ENCODE results near the gene USB1.
"Not testable (repeated sequence)": the region's sequence is repeated elsewhere in the genome, so short reads cannot be mapped to it uniquely, and the experiment has no call there.

The USB1 gene

DNA sequence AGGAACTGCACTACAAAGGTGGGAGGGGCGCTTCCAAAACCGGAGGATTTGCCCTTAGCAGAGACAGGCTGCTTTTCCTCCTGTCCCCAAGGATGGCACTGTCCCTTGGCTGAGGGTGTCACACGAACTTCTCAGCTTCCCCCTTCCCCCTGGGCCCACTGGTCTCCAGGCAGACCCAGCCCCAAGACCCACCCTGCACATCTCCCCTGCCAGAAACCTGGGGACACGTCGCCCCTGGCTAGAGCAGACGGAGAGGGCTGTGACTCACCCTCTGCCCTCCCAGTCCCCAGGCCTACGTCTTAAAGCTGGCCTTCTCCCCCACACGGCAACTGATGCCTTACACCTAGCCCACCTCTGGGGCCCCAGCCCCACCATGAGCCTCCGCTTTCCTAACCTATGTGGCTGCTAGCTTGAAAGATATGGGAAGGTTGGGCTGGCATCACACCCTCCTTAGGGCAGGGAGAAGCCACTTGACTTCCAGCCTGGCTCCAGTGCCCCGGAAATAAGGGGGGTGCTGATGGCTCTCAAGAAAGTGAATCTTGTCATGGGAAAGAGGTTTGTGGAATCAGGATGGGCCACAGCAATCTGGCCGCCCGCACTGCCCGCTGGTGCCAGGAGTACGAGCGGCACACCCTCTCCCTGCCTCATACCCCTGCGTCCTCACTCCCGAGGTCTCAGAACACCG lies 5.3 kb upstream of the USB1 start:
- no peak for DNase-seq

DNA sequence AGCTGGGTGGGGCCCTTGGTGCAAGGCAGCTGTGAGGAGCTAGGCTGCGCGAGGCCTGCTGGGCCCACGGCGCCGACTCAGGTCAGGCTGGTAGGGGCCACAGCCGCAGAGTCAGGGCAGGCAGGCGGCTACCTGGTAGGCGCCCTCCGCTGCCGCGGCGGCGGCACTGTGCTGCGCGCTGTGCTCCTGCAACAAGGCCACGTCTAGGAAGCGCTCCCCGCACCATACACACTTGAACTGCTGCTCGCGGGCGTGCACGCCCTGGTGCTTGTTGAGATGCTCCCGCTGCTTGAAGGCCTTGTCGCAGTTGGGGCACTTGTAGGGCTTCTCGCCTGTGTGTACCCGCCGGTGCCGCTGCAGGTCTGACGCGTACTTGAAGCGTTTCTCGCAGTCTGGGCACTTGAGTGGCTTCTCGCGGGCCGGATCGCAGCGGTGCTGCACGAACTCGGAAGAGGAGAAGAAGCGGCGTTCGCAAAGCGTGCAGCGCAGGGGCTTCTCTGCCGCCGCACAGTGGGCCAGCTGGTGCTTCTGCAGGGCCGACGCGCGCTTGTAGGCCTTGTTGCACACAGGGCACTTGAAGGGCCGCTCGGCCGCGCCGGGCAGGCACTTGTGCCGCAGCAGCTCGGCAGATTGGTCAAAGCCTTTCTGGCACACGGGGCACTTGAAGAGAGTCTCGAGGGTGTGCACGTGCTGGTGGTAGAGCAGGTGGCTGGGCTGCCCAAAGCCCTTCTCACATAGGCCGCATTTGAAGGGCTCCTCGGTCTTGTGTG lies 4.6 kb upstream of the USB1 start:
- no peak for DNase-seq

DNA sequence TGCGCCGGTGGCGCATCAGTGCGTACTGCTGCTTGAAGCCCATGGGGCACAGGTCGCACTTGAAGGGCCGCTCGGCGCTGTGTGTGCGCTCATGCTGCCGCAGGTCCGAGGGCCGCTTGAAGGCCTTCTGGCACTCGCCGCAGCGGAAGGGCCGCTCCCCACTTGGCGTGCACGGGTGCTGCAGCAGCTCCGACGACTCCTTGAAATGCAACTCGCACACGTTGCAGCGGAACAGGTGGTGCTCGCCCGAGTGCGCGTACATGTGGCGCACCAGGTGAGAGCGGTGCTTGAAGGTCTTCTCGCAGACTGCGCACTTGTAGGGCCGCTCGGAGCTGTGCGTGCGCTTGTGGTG lies 4.1 kb upstream of the USB1 start:
- no peak for DNase-seq

DNA sequence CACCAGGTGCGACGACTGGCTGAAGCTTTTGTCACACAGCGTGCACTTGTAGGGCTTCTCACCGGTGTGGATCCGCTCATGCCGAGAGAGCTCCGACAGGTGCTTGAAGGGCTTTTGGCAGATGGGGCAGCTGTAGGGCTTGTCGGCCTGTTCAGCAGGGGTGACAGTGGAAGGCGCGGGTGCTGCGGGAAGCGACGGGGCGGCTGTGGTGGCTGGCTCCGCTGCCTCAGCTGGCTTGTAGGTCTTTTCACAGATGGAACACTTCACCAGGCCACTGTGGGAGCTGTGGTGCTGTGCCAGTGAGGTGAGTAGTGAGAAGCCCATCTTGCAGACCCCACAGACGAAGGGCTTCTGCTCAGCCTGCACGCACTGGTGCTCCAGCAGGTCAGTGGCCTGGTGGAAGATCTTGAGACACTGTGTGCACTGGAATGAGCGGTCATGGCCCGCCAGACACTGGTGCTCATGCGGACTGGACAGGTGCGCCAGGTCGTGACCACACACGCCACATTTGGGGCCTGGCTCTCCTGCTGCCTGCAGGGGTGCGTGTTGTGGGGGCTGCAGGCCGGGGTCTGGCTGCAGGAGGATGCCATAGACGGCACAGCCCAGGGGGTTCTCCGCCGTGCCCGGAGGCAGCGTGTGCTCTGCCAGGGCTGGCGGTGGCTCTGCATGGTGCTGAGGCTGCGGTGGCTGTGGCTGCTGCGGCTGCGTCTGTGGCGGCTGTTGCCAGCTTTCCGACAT lies 3.5 kb upstream of the USB1 start:
- no peak for DNase-seq

DNA sequence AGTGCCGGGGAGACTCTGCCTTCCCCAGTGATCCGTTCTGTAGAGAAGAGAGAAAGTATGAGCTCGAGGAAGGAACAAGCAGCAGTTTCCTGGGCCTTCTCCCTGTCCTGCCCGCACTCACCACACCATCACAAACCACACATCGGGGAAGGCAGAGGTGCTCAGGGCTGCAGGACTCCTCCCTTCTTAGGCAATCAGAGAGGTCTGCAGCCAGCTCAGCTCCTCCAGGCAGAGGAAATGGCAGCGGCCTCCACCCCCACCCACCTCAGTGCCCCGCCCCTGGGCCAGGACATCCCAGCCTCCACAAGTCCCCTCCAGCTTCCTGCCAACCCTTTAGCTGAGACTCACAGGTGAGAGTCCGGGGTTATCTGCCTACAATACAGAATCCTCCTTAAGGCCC lies 2.7 kb upstream of the USB1 start:
- peak; percentile 66 to 76 for DNase-seq

DNA sequence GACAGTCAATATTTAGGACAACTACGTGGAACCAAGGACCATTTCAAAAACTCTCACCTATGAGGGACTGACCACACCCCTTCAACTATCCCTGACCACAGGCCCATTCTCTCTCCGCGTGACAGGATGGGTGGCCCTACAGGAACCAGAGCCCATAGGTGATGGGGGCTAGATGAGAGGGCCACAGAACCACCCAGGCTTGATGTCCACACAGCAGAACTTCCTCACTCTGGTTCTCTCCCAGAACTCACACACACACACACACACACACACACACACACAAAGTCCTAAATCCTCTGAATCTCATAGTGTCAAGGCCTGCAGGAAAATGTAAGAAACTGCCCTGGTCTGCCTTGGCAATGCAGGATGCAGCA lies 2.2 kb upstream of the USB1 start:
- DNase-seq = no peak

DNA sequence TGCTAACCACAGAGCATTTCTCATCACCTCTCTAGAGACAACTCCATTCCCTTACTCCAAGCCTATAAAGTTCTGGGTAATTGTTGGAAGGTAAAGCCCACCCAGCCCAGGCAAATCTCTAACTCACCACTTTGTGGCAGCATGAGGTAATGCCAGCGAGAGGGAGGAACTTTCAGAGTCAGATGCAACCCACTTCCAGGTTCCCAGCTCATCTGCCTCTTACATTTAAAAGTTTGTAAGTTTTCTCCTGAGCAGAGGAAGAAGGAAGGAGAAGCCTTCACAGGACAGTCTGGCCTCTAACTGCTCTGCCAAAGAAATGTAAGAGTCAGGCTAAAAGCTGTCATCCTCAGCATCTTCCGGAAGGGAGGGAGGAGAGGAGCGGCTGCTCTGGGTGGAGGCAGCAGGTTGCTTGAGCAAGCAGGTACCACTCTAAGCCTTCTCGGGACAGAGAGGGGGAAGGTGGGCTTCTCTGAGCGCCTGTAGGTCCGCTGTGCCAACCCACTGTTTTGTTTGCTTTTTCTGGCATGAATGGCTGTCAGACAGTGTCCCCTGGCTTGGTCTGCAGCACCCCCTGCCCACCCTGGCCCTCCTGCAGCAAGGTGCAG lies 1.7 kb upstream of the USB1 start:
- DNase-seq = peak in 1 of 2 experiments; percentile 55

DNA sequence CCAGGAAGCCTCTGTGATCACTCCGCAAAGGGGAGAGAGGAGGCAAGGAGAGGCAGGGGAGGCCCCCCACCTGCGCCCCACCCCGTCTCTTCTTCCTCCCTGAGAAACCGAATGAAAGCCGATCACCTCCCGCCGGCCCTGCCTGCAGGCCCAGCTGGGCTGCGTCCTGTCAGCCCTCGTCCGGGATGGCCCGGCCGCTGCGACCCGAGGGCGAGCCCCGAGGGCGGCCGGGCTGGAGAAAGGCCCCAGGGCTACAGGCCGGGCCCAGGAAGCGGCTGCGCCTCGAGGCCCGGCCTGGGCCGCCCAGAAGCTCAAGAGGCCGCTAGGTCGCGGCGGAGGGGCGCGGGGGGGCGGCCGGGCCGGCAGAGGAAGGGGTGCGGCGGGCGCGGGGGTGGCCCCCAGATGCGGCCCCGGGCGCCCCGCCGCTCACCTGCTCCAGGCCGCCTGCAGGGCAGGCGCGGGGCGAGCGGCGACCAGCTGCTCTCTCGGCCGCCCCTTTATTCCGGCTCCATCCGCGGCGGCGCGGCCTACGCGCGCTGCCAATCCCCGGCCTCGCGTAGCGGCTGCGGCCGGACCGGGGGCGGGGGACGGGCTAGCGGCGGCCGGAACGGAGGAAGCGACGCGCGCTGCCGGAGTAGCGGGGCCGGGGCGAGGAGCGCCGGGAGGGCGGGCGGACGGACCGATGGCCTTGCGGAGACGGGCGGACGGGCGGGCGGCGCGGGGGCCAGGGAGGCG lies 1.1 kb upstream of the USB1 start, which contains the start of gene ZNF319:
Gene ZNF319 (minus strand): TSS at position 702 of the 735 bp plus-strand sequence. CDS start 2,407 bp downstream, outside the sequence.
- peak; percentile 50 to 61 for DNase-seq

DNA sequence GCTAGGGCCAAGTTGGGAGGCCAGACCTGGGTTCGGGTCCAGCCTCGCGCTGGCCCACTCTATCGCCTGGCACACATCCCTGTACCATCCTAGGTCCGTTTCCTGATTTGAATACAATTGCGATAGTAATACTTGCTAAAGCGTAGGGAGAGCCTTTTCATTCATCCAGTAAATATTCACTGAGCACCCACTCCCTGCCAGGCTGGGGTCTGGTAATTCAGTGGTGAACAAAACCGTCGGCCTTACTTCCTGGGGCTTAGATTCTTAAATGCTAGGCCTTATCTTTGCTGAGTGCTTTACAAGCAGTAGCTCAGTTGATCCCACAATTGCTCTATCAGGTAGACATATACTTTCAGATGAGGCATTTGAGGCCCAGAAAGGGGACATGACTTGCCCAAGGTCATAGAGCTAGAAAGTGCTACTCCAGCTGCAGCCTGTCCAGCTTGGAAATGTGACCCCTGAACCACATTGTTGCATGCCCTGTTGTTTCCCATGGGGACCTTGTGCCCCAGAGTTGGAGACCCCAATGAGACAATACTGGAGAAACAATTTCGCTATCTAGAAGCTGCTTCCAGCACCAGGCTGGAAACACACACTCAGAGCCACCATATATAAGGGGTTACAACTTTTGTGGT lies 691 bp downstream of the USB1 start:
- DNase-seq = no peak

DNA sequence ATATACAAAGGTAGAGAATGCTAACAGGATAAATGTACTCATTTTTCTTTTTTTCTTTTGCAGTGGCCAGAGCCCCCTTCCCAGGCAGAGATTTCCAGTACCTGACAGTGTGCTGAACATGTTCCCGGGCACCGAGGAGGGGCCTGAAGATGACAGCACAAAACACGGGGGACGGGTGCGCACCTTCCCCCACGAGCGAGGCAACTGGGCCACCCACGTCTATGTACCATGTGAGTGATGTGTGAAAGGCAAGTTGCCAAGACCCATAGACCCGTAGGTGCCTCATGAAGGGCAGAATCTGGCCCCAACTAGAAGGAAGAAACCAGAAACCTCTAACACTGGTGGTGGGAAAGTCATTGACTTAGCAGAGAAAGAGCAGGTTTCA lies 1.2 kb downstream of the USB1 start:
- no peak for DNase-seq

DNA sequence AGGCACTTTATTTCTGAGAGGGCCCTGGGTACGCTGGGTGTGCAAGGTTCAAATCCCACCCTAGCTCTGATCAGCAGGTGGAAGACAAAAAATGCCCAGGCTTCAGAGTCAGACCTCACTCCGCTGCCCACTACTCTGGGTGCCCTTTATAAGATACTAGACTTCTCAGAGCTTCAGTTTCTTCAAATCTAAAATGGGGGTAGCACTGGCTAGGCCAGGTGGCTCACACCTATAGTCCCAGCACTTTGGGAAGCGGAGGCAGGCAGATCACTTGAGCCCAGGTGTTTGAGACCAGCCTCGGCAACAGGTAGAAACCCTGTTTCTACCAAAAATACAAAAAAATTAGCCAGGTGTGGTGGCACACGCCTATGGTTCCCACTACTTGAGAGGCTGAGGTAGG lies 1.7 kb downstream of the USB1 start:
- no peak for DNase-seq

DNA sequence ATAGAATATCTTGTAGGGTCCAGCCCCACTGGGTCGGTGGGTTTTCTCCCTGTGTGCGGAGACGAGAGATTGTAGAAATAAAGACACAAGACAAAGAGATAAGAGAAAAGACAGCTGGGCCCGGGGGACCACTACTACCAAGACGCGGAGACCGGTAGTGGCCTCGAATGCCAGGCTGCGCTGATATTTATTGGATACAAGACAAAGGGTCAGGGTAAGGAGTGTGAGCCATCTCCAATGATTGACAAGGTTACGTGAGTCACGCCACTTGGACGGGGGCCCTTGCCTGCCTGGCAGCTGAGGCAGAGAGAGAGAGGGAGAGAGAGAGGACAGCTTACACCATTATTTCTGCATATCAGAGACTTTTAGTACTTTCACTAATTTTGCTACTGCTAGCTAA lies 3.5 kb downstream of the USB1 start:
- not testable (repeated sequence) for DNase-seq

DNA sequence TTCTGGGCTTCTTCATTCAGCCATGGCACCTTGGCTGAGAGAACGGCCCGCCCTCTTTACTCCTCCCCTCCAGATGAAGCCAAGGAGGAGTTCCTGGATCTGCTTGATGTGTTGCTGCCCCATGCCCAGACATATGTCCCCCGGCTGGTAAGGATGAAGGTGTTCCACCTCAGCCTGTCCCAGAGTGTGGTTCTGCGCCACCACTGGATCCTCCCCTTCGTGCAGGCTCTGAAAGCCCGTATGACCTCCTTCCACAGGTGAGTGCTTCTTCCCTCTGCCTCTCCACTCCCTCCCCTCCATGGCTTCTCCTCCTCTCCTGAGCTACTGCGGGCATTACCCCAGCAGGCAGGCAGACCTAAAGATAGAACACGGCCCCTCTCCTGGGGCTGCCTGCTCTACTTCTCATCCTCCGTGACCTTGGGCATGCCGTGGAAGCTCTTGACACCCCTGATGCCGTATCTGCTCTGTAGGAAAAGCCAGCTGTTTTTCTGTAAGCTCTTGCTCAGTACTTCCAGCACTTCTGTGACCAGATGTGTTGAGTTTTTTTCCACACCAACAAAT lies 8.7 kb downstream of the USB1 start:
- no peak for DNase-seq

DNA sequence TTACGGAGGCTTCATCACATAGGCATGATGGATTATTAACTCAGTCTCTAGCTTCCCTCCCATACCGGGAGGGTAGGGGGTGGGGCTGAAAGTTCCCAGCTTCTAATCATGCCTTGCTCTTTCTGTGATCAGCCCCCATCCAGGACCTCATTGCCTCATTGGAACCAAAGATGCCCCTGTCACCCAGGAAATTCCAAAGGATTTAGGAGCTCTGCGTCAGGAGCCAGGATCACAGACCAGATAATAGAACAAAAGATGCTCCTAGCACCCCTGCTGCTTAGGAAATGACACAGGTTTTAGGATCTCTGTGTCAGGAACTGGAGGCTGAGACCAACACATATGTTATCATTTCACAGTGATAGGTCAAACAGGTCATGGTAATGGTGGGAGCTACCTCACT lies 9.7 kb downstream of the USB1 start:
- DNase-seq = no peak

DNA sequence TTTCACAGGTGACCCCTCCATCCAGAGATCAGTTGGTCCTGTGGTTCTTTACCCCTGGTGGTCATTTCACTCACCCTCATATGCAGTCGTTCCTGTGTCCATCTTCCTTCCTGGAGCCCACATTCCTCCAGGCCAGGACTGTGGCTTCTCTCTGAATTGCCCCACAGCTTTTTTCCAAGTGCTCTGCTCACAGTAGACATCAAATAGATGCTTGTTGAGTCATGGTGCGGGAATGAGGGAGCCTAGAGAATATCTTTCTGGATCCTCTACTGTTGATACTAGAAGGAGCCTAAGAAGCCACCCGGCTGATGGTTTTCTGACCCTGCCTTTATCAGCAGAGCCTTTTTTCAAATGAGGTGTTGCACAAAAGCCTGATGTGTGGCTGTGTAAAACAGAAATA lies 10.4 kb downstream of the USB1 start:
- no peak for DNase-seq

DNA sequence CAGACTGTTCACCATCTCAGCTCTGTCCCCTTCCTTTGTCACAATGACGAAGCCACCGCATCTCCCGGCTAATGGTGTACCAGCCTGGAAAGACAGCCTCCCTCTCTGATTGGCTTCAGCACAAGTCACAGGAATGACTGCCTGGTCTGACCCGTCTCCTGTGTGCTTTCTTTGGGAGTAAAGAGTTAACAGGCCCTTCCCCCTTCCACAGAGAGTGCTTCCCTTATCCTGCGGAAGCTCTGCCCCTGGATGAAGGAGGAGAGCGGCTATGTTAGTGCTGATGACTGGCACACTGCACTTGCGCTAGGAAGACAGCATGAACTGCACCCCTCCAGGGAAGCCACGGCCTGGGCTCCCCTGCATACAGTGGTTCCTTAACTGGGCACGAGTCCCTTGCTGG lies 11.3 kb downstream of the USB1 start:
- no peak for DNase-seq

DNA sequence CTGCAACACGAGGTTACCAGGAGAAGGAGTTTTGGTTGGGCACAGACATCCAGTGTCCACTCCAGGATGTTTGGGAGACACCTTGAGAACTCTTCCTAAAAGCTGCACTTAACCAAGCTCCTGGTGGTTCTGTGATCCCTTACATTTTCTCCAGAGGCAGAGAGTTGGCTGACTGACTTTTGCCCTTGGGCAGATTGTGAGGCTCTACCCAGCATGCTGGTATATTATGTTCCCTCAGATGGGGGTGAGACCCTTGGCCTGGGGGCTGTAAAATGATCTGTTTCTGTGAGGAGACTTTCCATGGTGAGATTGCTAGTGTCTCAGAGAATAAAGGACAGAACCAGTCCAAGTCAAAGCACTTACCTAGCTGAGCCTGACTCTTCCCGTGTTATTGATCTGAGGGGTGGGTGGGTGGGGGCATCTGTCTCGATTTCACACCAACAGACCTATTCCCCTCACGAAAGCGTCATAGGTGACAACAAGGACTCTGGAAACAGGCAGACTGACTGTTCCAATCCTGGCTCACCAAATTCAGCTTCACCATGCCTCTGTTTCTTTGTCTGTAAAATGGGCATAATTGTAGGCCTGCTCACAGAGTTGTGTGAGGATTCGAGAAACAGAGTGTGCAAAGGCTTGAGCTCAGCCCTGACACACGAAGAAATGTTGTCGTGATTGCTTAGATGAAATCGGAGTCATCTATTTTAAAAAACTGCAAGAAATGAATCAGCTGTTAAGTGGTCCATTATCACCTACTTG lies 12.2 kb downstream of the USB1 start:
- no peak for DNase-seq

DNA sequence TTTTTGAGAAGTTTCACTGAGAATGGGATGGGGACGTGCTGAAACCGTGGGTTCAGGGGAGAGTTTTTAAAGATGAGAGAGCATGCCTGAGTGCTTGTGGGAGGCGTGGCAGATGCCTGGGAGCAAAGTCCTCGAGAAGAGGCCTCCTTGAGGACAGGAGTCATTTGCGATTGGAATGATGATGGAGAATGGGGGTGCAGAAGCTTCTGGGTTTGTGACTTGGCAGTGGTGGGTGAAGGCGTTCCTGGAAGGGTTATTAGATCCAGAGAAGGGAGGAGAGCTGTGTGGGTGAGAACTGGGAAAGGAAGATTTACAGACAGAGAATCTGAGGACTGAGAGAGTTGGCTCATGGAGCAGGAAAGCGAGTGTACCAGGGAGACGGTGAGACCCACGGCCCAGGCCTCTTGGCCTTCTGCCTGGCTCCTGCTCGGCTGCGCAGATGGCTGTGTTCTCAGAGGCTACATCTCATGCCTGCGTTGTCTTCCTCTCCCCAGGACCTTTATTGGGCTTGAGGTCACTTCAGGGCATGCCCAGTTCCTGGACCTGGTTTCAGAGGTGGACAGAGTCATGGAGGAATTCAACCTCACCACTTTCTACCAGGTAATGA lies 15.7 kb downstream of the USB1 start:
- no peak for DNase-seq

DNA sequence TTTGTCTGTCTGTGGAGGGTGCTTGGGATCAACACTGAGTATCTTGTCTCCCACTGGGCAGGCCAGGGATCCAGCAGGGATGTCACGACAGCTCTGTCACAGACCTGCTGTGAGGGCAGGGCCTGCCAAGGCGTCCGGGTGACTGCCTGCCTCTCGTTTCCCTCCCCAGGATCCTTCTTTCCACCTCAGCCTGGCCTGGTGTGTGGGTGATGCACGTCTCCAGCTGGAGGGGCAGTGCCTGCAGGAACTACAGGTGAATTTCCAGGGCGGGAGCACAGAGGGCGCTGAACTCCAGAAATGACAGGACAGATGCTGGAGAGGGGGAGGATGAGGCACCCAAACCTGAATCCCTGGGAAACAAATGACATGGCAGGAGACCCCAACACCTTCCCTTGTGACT lies 17.6 kb downstream of the USB1 start:
- DNase-seq = no peak

DNA sequence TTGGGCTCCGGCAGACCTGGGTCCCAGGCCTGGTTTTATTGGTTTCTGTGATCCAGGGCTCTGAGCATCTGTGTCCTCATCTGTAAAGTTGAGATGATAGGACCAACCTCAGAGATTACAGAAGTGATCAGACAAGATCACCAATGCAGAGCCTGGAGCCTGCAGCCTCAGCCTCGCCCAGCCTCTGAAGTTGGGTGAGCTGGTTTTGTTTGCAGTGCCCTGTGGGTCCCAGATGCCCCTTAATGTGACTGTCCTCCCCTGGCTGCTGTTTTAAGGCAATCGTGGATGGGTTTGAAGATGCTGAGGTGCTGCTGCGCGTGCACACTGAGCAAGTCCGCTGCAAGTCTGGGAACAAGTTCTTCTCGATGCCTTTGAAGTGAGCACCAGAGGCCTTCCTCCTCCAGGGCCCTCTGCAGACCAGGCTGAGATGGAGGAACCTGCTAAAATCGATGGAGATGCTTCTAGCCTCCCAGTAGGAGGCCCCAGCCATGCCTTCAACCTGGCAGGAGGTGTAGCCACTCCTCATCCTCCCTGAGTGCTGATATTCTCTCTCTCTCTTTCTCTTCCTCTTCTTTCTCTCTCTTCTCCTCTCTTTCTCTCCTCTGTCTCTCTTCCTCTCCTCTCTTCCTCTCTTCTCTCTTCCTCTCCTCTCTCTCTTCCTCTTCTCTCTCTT lies 18.8 kb downstream of the USB1 start:
- no peak for DNase-seq
